ENCODE measurements around the gene CLCN5. TPM values are rescaled to one million over a fixed set of nuclear protein-coding genes. Genes with fewer than 3 reads are reported as not detected.

The CLCN5 gene
- total RNA-seq, 1 experiment from 2014 or later: 13.6 TPM

DNA sequence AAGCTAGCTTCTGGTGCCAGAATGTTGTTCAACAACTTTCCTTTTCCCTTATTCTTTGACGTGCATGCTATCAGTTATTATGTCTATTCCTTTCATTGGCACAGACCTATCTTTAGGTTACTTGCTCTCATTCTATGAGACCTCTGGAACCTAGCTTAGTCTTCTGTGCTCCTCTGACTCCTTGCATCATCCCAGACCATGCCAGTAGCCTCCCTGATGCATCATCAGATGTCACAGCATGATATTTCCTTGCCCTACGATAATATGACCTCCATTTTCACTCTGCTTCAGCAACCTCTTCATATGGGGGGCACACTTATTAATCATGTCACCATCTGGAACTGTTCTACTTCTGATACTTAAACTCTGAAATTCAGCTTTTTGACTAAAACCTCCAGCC, 37.2 kb downstream of the CLCN5 start:
- intact Hi-C loops (cut with micrococcal nuclease; ENCODE audit: unreplicated experiment): no loop called here
- TF ChIP-seq, protein P1, sequence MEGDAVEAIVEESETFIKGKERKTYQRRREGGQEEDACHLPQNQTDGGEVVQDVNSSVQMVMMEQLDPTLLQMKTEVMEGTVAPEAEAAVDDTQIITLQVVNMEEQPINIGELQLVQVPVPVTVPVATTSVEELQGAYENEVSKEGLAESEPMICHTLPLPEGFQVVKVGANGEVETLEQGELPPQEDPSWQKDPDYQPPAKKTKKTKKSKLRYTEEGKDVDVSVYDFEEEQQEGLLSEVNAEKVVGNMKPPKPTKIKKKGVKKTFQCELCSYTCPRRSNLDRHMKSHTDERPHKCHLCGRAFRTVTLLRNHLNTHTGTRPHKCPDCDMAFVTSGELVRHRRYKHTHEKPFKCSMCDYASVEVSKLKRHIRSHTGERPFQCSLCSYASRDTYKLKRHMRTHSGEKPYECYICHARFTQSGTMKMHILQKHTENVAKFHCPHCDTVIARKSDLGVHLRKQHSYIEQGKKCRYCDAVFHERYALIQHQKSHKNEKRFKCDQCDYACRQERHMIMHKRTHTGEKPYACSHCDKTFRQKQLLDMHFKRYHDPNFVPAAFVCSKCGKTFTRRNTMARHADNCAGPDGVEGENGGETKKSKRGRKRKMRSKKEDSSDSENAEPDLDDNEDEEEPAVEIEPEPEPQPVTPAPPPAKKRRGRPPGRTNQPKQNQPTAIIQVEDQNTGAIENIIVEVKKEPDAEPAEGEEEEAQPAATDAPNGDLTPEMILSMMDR (IDR thresholded peaks at IDR 0.05; ENCODE audit: unreplicated experiment): no peak
- no peaks in the 10 kb centered on the region for H3K27me3 Mint-ChIP-seq (ENCODE audit: unreplicated experiment)
- CTCF ChIA-PET: no interaction called here
- DNase-seq: no peak
- peaks cover 6% of the 10 kb centered on the region for H3K4me1 Mint-ChIP-seq (ENCODE audit: low read depth, unreplicated experiment)
- H3K36me3 Mint-ChIP-seq (ENCODE audit: insufficient read depth, unreplicated experiment): no peaks in the 10 kb centered on the region
- no TSS peak for BruUV-seq (replicated peaks)
- H3K4me3 Mint-ChIP-seq (ENCODE audit: low read depth, unreplicated experiment): no peak overlapping the region
- H3K27ac Mint-ChIP-seq (ENCODE audit: unreplicated experiment): no peak overlapping the region
- H3K9me3 Mint-ChIP-seq (ENCODE audit: low read depth, unreplicated experiment): no peaks in the 10 kb centered on the region

DNA sequence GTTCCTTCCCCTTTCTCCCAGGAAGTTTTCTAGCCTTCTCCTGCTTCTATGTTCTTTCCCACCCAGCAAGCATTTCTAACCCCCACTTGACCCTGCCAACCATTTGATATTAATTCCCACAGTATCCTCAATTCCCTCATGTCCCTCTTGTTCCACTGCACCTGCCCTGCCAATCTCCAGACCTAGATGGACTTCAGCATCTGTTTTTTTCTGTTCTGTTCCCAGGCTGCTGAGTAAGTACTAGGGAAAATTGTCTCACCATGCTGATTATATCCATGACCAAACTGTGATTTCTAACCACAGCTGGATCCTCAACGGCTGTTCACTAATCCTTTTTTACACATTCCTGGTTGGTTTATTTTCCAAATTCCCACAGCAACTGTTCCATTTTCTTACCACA, 37.7 kb downstream of the CLCN5 start:
- Mint-ChIP-seq H3K4me3 (ENCODE audit: low read depth, unreplicated experiment) (no peak overlapping the region), H3K9me3 (ENCODE audit: low read depth, unreplicated experiment) (no peaks in the 10 kb centered on the region), H3K36me3 (ENCODE audit: insufficient read depth, unreplicated experiment) (no peaks in the 10 kb centered on the region), H3K27me3 (ENCODE audit: unreplicated experiment) (no peaks in the 10 kb centered on the region), H3K27ac (ENCODE audit: unreplicated experiment) (no peak overlapping the region), H3K4me1 (ENCODE audit: low read depth, unreplicated experiment) (peaks cover 6% of the 10 kb centered on the region)
- TF ChIP-seq, protein P1 (IDR thresholded peaks at IDR 0.05; ENCODE audit: unreplicated experiment): no peak
- intact Hi-C loops (cut with micrococcal nuclease; ENCODE audit: unreplicated experiment): no loop called here
- CTCF ChIA-PET: no interaction called here
- DNase-seq: no peak
- BruUV-seq (replicated peaks): no TSS peak

DNA sequence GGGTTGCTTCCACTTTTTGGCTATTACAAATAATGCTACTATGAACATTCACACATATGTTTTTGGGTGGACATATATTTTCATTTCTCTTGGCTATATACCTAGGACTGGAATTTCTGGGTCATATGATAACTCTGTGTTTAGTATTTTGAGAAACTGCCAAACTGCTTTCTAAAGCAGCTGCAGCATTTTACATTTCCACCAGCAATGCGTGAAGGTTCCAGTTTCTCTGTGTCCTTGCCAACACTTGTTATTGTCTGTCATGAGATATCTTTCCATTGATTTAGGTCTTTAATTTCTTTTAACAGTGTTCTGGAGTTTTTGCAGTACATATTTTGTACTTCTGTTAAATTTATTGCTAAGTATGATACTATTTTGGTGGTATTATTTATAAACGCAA, 48.3 kb downstream of the CLCN5 start:
- BruUV-seq (replicated peaks): no TSS peak
- CTCF ChIA-PET: no interaction called here
- intact Hi-C loops (cut with micrococcal nuclease; ENCODE audit: unreplicated experiment): no loop called here
- H3K4me1 Mint-ChIP-seq (ENCODE audit: low read depth, unreplicated experiment): no peaks in the 10 kb centered on the region
- TF ChIP-seq, protein P1 (IDR thresholded peaks at IDR 0.05; ENCODE audit: unreplicated experiment): no peak
- no peak overlapping the region for H3K4me3 Mint-ChIP-seq (ENCODE audit: low read depth, unreplicated experiment)
- no peaks in the 10 kb centered on the region for H3K9me3 Mint-ChIP-seq (ENCODE audit: low read depth, unreplicated experiment)
- H3K27ac Mint-ChIP-seq (ENCODE audit: unreplicated experiment): no peak overlapping the region
- H3K36me3 Mint-ChIP-seq (ENCODE audit: insufficient read depth, unreplicated experiment): no peaks in the 10 kb centered on the region
- no peak for DNase-seq
- no peaks in the 10 kb centered on the region for H3K27me3 Mint-ChIP-seq (ENCODE audit: unreplicated experiment)

DNA sequence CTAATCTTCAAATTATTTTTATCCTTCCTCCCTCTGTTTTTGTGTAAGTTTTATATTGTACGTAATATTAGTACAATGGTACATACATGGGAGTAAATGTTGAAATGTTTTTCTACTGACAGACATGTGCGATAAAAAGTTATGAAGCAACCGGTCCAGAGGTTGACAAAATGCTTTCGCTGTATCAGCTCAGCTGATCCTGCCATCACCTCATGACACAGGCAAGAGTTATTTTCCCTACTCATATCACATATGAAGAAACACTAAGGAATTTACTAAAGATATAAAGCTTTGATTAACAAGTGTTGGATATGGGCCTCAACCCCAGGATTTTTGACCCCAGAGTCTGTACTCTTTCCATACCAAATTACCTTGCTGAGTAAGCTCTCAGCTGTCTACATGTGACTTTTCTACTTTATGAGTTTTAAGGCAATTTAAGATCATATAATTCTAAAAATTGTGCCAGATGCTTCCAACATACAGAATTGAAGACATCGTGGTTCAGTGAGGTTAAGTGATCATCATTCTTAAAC, 50.0 kb downstream of the CLCN5 start:
- intact Hi-C loops (cut with micrococcal nuclease; ENCODE audit: unreplicated experiment): no loop called here
- H3K36me3 Mint-ChIP-seq (ENCODE audit: insufficient read depth, unreplicated experiment): no peaks in the 10 kb centered on the region
- no peaks in the 10 kb centered on the region for H3K4me1 Mint-ChIP-seq (ENCODE audit: low read depth, unreplicated experiment)
- H3K27ac Mint-ChIP-seq (ENCODE audit: unreplicated experiment): no peak overlapping the region
- no peaks in the 10 kb centered on the region for H3K9me3 Mint-ChIP-seq (ENCODE audit: low read depth, unreplicated experiment)
- no peak for DNase-seq
- BruUV-seq (replicated peaks): no TSS peak
- no peaks in the 10 kb centered on the region for H3K27me3 Mint-ChIP-seq (ENCODE audit: unreplicated experiment)
- TF ChIP-seq, protein P1 (IDR thresholded peaks at IDR 0.05; ENCODE audit: unreplicated experiment): no peak
- no peak overlapping the region for H3K4me3 Mint-ChIP-seq (ENCODE audit: low read depth, unreplicated experiment)
- CTCF ChIA-PET: no interaction called here

Measured in Calu3 (cell line).